Measurements from ENCODE around the gene DMRTC1B. TPM values are rescaled to one million over a fixed set of nuclear protein-coding genes. Genes with fewer than 3 reads are reported as not detected.
"Not testable (repeated sequence)": the region's sequence is repeated elsewhere in the genome, so short reads cannot be mapped to it uniquely, and the experiment has no call there.

The DMRTC1B gene
- total RNA-seq = not detected

- not testable (repeated sequence) for DNase-seq
Observed at GRCh38 chrX:72776653-72777466, at the start of gene DMRTC1B. Gene DMRTC1B, plus strand, starts transcription at chrX:72776890. Its CDS starts 68,246 bp downstream, at chrX:72845136.

- no peak for DNase-seq
Observed at GRCh38 chrX:72727846-72728245, 48.8 kb upstream of the DMRTC1B start.

GRCh38 chrX:72733636-72734035, 43.1 kb upstream of the DMRTC1B start:
- DNase-seq = not testable (repeated sequence)

GRCh38 chrX:72735561-72735960, 41.1 kb upstream of the DMRTC1B start:
- no peak for DNase-seq

GRCh38 chrX:72745546-72745945, 31.1 kb upstream of the DMRTC1B start:
- DNase-seq = not testable (repeated sequence)

- not testable (repeated sequence) for DNase-seq
Observed at GRCh38 chrX:72748545-72748944, 28.1 kb upstream of the DMRTC1B start.

GRCh38 chrX:72760454-72760853, 16.2 kb upstream of the DMRTC1B start:
- not testable (repeated sequence) for DNase-seq

- DNase-seq = not testable (repeated sequence)
Observed at GRCh38 chrX:72777467-72777790, 739 bp downstream of the DMRTC1B start.

- DNase-seq = not testable (repeated sequence)
Observed at GRCh38 chrX:72778146-72778545, 1.5 kb downstream of the DMRTC1B start.

- DNase-seq = not testable (repeated sequence)
Observed at GRCh38 chrX:72782560-72782959, 5.9 kb downstream of the DMRTC1B start, which contains the start of gene FAM236B. Gene FAM236B, minus strand, starts transcription at chrX:72782660. Its CDS starts 100 bp downstream, at chrX:72782560.

GRCh38 chrX:72783365-72783936, 6.8 kb downstream of the DMRTC1B start:
- not testable (repeated sequence) for DNase-seq

- not testable (repeated sequence) for DNase-seq
Observed at GRCh38 chrX:72783964-72784363, 7.3 kb downstream of the DMRTC1B start.

GRCh38 chrX:72788142-72788541, 11.5 kb downstream of the DMRTC1B start:
- DNase-seq = not testable (repeated sequence)

GRCh38 chrX:72790390-72790789, 13.7 kb downstream of the DMRTC1B start:
- not testable (repeated sequence) for DNase-seq

GRCh38 chrX:72808110-72808509, 31.4 kb downstream of the DMRTC1B start, which contains the start of gene FAM236D:
Gene FAM236D, minus strand, starts transcription at chrX:72808210. Its CDS starts 100 bp downstream, at chrX:72808110.
- DNase-seq = not testable (repeated sequence)

- DNase-seq = not testable (repeated sequence)
Observed at GRCh38 chrX:72830701-72831100, 54.0 kb downstream of the DMRTC1B start.

GRCh38 chrX:72837532-72837931, 60.8 kb downstream of the DMRTC1B start:
- not testable (repeated sequence) for DNase-seq

GRCh38 chrX:72882898-72883297, 106.2 kb downstream of the DMRTC1B start:
- DNase-seq = not testable (repeated sequence)

GRCh38 chrX:72889740-72890139, 113.0 kb downstream of the DMRTC1B start:
- DNase-seq = not testable (repeated sequence)

Measured in effector CD4-positive, alpha-beta T cell (primary cell).